Naive B cell (primary cell): ENCODE results near the gene IL15. TPM values are rescaled to one million over a fixed set of nuclear protein-coding genes. Genes with fewer than 3 reads are reported as not detected.

Experiments used
- ATAC-seq, 2 donors: fragments of 150-1000 bp; cut with Tn5 transposase; 2 replicates each; pipeline ENCODE4 v1.10.0; 2021; ENCODE audit warnings: low read depth in 2 of 2, mild to moderate bottlenecking in 2 of 2, moderate library complexity in 2 of 2
- DNase-seq: peaks from one replicate; pipeline ENCODE4 v3.0.0; 2022
- H3K27ac Mint-ChIP-seq, 6 donors: one replicate each; pipeline ENCODE4 v1.8.0; 2020 to 2022; ENCODE audit warnings: mild to moderate bottlenecking in 6 of 6, mixed read lengths in 6 of 6, moderate library complexity in 5 of 6, inconsistent platforms in 2 of 6
- H3K27me3 Mint-ChIP-seq, 3 donors: one replicate each; pipeline ENCODE4 v1.8.0; 2021 to 2022; ENCODE audit warnings: mixed read lengths in 3 of 3, mild to moderate bottlenecking in 1 of 3
- H3K36me3 Mint-ChIP-seq, 2 donors: one replicate each; pipeline ENCODE4 v1.8.0; 2020 to 2022; ENCODE audit warnings: mixed read lengths in 2 of 2, inconsistent platforms in 1 of 2, mild to moderate bottlenecking in 1 of 2
- H3K4me1 Mint-ChIP-seq, 3 donors: one replicate each; pipeline ENCODE4 v1.8.0; 2020 to 2022; ENCODE audit warnings: mixed read lengths in 3 of 3, inconsistent platforms in 1 of 3, mild to moderate bottlenecking in 1 of 3, moderate library complexity in 1 of 3
- H3K4me3 Mint-ChIP-seq, 8 donors: one replicate each; pipeline ENCODE4 v1.8.0; 2020 to 2022; ENCODE audit warnings: mild to moderate bottlenecking in 8 of 8, mixed read lengths in 8 of 8, moderate library complexity in 8 of 8, inconsistent platforms in 2 of 8
- H3K9me3 Mint-ChIP-seq, 7 donors: one replicate each; pipeline ENCODE4 v1.8.0; 2020 to 2022; ENCODE audit warnings: mixed read lengths in 7 of 7, mild to moderate bottlenecking in 5 of 7, inconsistent platforms in 2 of 7, moderate library complexity in 1 of 7
- polyA plus RNA-seq, 6 donors: library from polyadenylated mRNA; unstranded; fragments of 300-500 nt; fragmentation: Illumina TruSeq; gene quantifications; one replicate each; pipeline ENCODE4 v1.2.3, GENCODE V29; 2021; ENCODE audit warnings: low read depth in 6 of 6

Gene IL15
- polyA plus RNA-seq, 6 donors from 2014 or later = 2.7 to 16.6 (median 8.4) TPM

DNA sequence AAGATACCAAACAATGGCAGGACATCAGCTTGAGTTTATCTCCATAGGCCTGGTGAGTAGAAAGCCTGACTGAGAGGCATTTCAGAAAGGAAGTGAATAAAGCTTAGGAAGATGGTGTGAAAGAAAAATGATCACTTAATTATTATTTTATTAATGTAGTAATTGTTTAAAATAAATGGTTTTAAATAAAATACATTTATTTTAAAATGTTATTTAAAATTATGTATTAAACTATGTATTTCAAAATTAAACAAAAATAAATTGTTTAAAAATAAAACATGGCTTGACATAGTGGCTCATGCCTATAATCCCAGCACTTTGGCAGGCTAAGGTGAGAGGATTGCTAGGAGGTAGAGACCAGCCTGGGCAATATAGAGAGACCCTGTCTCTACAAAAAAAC is 145.8 kb downstream of the IL15 start:
- DNase-seq (no peak), ATAC-seq (no peak)
- Mint-ChIP-seq H3K9me3 (peaks cover 0 to 6% (median 0%) of the 10 kb centered on the region in 7 donors), H3K4me1 (no peaks in the 10 kb centered on the region), H3K36me3 (no peaks in the 10 kb centered on the region), H3K27ac (no peak overlapping the region), H3K4me3 (no peak overlapping the region), H3K27me3 (no peaks in the 10 kb centered on the region)
